Stimulated activated CD4-positive, alpha-beta T cell treated with anti-CD3 and anti-CD28 coated beads, Interleukin-15, amount 100 ng/mL, for 48 hours (primary cell): ENCODE results near the gene PRR33.

Source experiments
- DNase-seq, 2 donors: peaks; one replicate each; pipeline ENCODE4 v3.0.0-alpha.2; 2020; ENCODE audit warnings: low read depth in 2 of 2

Gene PRR33

GRCh38 chr11:1862588-1863351, 28.9 kb downstream of the PRR33 start:
- DNase-seq = no peak

- DNase-seq = no peak
Observed at GRCh38 chr11:1861435-1862411, 30.0 kb downstream of the PRR33 start.

GRCh38 chr11:1860108-1860507, 31.6 kb downstream of the PRR33 start:
- DNase-seq = no peak

GRCh38 chr11:1859004-1859403, 32.7 kb downstream of the PRR33 start:
- DNase-seq = no peak

GRCh38 chr11:1858576-1858975, 33.1 kb downstream of the PRR33 start:
- no peak for DNase-seq

- DNase-seq = no peak
Observed at GRCh38 chr11:1858154-1858553, 33.5 kb downstream of the PRR33 start.

- DNase-seq = no peak
Observed at GRCh38 chr11:1857064-1857463, 34.6 kb downstream of the PRR33 start.

- no peak for DNase-seq
Observed at GRCh38 chr11:1856306-1857005, 35.2 kb downstream of the PRR33 start.

- DNase-seq = no peak
Observed at GRCh38 chr11:1855886-1856265, 35.8 kb downstream of the PRR33 start.

- DNase-seq = peak in 1 of 2 donors; percentile 42
Observed at GRCh38 chr11:1854949-1855885, 36.5 kb downstream of the PRR33 start.

- DNase-seq = no peak
Observed at GRCh38 chr11:1854132-1854948, 37.4 kb downstream of the PRR33 start.

GRCh38 chr11:1853376-1854131, 38.1 kb downstream of the PRR33 start:
- no peak for DNase-seq

- peak; percentile 78 to 82 for DNase-seq
Observed at GRCh38 chr11:1852877-1853276, 38.8 kb downstream of the PRR33 start, which contains the start of gene LSP1. Gene LSP1, plus strand, starts transcription at chr11:1853084. Its CDS starts 61 bp downstream, at chr11:1853145.

GRCh38 chr11:1852271-1852876, 39.3 kb downstream of the PRR33 start:
- DNase-seq = no peak

- DNase-seq = no peak
Observed at GRCh38 chr11:1851468-1852180, 40.1 kb downstream of the PRR33 start.

- DNase-seq = no peak
Observed at GRCh38 chr11:1848640-1849430, 42.9 kb downstream of the PRR33 start.

- DNase-seq = no peak
Observed at GRCh38 chr11:1847926-1848639, 43.6 kb downstream of the PRR33 start.
